Cardiac ventricle fibroblast (primary cell): ENCODE results near the gene MRPL22. TPM values are rescaled to one million over a fixed set of nuclear protein-coding genes. Genes with fewer than 3 reads are reported as not detected.

Source experiments
- total RNA-seq: library from RNA; depleted of rRNA; stranded (reverse); fragments of >200 nt; gene quantifications from 2 replicates; pipeline ENCODE4 v1.2.3, GENCODE V29; 2015

The MRPL22 gene
- 26.7 and 35.9 TPM in 2 replicates for total RNA-seq

DNA sequence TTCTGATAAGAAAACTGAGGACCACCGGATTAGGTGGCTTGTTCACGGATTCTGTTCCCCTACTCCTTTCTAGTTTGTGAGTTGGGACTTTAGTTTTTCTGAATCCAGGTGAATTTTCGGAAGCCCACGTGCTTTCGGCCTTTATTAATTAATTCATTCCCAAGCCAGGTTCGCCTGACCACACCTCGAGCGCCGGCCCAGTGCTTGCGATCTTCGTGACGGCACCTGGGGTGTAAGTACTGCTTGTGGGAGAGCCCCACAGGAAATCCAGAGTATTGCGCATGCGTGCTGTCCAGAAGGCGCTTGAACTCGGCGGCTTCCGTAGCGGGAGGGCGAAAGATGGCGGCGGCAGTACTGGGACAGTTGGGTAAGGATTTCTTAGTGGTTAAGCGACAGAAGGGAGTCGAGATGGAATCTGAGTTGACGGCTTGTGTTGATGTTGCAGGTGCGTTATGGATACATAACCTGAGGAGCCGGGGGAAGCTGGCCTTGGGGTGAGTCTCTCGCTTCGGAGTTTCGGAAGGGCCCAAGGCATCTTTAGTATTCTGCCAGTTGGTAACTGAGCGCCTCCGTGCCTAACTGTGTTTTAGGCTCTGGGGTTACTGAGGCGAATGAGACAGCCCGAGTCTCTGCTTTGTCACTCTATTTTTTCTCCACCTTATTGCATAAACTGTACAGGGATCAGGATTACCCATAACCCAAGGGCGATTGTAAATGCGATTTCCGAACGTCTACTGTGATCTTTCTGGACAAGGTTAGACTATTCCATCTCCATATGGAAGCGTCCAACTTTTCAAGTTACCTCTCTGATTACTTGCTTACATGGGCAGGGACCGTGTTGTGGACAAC lies at the start of gene MRPL22:
Gene MRPL22, plus strand, starts transcription at position 302 of the 849 bp plus-strand sequence. Its CDS starts 38 bp downstream, at position 340.

GRCh38 chr5:154937718-154938466 lies 3.0 kb upstream of the MRPL22 start, which contains the start of gene GEMIN5:
Gene GEMIN5, minus strand, starts transcription at chr5:154938211. Its CDS starts 78 bp downstream, at chr5:154938133.

DNA sequence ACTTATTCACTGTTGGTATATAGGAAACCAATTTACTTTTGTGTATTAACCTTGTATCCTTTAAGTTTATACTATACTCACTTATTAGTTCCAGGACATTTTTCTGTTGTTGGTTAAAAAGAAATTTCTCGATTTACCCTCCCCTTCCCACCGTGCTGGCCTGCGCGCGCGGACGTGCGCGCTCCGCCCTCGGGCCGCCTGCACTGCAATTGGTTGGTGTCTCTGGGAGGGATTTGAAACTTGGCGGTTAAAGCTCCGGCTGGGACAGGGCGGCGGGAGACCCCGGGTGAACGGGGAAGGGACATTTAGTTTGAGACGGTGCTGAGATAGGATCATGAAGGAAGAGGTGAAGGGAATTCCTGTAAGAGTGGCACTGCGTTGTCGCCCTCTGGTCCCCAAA lies 72.7 kb downstream of the MRPL22 start, which contains the start of gene KIF4B:
Gene KIF4B, plus strand, starts transcription at position 230 of the 400 bp plus-strand sequence. Its CDS starts 105 bp downstream, at position 335.

Other genes starting within 250 kb of the MRPL22 start
- 92.9 and 96.1 TPM in 2 replicates for gene LARP1, start 185.7 kb upstream of the MRPL22 start, total RNA-seq
- gene FAXDC2, start 90.5 kb upstream of the MRPL22 start, total RNA-seq: 17.4 and 20.8 TPM in 2 replicates
- gene CNOT8, start 82.4 kb upstream of the MRPL22 start, total RNA-seq: 31.6 and 48.1 TPM in 2 replicates
- gene GEMIN5, start 2.9 kb upstream of the MRPL22 start, total RNA-seq: 12.2 and 20.9 TPM in 2 replicates
- gene KIF4B, start 72.7 kb downstream of the MRPL22 start, total RNA-seq: not detected in 2 replicates